GM21515 (cell line): ENCODE measurements around the gene APOL3.
"Not testable (repeated sequence)": the region's sequence is repeated elsewhere in the genome, so short reads cannot be mapped to it uniquely, and the experiment has no call there.

Experiments used
- ATAC-seq: cut with Tn5 transposase; IDR thresholded peaks from one replicate; pipeline ENCODE4 v1.9.1; 2021; ENCODE audit not compliant: unreplicated experiment

APOL3 gene

DNA sequence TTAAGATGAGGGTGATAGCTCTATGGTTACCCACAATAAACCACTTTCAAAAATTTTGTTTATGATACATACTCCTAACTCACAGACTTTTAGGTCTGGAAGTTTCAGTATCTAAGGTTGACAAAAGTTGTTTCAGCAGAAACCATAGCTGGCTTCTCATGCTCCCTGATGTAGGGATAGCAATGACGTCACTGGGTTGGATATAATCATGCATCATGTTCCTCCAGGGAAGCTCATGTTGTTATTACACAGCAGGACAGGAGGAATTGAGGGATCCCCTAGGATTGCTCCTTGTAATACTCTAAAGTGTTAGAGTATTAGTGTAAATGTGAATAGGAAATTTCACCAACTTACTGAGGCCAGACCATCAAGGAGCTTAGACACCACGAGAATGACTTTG is 23.6 kb downstream of the APOL3 start:
- ATAC-seq, result no peak

DNA sequence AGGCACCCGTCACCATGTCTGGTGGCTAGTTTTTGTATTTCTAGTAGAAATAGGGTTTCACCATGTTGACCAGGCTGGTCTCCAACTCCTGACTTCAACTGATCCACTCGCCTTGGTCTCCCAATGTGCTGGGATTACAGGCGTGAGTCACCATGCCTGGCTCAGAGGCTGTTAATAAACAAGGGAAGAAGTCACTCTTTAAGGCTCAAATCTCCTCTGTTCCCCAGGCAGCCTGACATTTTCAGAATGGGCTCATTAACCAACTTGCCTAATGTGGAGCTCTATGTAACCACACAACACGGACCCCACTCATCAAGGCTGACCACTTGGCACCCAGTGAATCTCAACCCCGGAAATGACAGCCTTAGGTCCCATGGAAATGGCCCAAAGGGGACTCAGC is 24.1 kb downstream of the APOL3 start:
- no peak for ATAC-seq

DNA sequence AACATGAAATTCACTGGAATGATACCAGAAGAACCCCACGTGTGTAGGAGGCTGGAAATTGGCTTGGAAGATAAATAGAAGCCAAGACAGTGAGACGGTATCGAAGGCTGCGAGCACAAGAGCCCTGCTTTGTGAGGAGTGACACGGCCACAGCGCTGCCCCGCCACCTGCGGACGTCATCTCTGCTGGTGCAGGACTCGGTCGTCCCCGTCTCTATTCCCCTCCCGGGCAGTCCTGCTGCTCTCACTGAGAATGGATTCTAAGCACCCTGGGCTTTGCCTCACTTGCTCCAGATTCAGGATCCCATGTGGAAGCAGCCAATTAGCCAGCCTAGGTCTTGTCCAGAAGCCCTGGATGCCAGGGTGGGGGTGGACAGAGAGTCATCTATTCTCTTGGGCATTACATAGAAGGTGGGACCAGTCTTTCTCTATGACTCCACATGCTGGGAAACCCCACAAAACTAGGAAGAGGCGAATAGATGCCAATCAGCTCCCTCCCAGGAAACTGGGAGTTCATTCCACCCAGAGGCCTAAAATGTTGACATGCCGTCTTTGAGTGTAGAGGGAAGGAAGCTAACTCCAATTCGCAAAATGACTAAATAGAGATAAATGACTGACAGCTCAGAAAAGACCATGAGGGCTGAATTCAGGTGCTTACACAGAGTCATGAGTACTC is 25.1 kb downstream of the APOL3 start:
- ATAC-seq, result no peak

DNA sequence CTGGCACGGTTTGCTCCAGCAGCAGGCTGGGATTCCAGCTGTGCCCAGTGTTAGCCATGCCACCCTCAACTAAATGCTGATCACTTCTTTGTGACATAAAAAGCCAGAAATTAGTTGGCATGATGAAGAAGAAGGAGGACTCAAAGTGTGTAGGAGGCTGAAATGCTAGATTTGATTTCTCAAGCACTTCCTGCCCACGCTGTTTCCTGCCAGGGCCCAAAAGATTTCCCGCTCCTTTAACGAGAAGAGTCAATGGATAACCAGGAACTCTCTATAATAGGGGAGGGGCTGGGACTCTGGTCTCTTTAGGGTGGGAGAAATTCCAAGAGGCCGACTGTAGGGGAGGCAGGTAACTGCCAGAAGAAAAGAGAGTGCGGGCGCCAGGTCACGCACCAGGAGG is 26.4 kb downstream of the APOL3 start:
- ATAC-seq, result no peak

DNA sequence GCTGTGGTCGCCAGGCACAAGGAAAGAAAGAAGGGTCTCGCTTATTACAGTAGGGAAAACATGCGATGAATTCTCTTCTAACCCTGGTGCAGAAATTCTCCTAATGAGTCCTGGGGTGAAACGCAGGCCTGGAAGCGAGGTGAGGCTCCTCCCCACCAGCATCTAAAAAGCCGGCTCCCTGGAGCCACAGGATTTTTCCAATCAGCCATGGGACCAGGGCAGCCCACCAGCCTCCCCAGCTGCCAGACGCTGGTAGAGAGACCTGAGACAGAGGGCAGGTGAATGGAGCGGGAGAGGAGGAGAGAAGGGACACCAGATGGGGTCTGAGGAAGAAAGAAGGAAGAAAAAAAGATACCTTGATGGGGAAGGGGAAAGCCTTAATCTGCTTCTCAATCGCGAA is 28.6 kb downstream of the APOL3 start:
- no peak for ATAC-seq

DNA sequence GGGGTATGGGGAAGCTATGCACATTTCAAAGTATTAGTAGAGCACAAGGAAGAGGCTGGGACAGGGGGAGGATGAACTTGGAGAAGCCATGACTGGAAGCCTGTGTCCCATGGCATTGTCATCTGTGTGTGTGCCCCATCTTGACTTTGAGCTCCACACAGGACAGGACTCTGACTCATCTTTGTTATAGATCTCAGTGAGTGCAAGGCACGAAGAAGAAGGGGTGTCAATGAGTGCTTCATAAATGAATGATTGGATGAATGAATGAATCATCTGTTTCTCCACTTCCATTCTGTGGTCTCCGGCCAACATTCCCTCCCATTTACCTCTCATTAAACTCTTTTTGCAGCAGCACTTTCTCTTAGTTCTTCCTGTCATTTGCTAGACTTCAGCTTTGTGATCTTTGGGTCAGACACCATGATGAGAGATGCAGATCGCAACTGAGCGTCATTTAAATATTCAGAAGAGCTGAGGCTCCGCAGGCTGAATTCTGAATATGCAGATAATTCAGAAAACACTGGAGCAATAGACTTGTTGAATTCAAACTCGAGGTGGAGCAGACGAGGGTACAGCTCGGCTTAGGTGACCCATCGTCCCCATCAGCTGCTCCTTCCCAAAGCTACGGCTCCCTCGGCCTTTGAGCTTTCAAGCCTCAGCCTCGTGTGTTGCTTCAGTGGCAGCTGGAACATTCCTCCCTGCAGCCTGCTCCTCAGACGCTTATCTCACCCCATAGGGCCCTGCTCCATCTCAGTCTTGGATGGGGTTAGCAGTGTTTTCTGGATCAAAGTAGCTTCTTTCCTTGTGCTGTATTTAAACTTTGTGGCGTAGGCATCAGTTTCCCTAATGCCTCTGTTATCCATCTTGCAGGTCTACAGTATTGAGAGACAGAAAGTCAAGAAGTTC is 30.8 kb downstream of the APOL3 start:
- no peak for ATAC-seq

DNA sequence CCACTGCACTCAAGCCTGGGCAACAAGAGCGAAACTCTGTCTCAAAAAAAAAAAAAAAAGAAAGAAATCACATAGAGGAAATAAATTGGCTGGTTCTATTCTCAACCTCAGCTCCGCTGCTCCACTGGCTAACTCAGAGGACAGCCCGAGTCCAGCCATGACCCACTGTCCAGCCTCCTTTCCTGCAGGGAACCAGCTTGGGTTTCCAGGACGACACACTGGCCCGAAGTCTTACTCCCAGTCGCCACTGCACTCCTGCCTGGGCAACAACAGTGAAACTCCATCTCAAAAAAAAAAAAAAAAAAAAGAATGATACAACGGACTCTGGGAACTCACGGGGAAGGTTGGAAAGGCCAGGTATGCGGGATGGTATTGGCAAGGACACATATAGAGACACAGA is 31.5 kb downstream of the APOL3 start:
- ATAC-seq, result no peak

DNA sequence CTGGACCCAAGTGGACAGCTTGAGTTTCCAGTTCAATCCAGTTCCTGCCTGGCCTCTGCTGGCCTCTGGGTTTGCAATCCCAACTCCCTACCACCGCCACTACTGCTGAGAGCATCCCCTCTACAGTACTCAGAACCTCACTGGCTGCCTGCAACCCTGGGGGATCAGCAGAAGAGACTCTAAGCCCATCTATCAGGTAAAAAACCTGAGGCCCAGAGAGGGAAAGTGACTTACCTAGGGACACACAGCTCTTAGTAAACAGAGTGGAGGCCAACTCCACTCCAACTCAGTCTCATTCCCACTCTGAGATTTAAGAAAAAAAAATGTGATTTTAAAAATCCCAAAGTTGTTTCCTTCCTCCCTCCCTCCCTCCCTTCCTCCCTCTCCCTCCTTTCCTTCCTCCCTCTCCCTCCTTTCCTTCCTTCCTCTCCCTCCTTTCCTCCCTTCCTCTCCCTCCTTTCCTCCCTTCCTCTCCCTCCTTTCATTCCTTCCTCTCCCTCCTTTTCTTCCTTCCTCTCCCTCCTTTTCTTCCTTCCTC is 34.5 kb downstream of the APOL3 start:
- ATAC-seq, result no peak

DNA sequence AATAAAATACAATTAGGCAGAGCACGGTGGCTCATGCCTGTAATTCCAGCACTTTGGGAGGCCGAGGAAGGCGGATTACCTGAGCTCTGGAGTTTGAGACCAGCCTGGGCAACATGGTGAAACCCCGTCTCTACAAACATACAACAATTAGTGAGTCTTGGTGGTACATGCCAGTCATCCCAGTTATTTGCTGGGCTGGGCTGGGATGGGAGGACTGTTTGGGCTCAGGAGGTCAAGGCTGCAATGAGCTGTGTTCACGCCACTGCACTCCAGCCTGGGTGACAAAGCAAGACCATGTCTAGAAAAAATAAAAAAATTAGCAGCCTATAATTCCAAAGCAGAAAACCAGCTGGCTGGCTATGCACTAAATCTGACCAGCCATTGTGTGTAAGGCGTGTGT is 35.1 kb downstream of the APOL3 start:
- no peak for ATAC-seq

DNA sequence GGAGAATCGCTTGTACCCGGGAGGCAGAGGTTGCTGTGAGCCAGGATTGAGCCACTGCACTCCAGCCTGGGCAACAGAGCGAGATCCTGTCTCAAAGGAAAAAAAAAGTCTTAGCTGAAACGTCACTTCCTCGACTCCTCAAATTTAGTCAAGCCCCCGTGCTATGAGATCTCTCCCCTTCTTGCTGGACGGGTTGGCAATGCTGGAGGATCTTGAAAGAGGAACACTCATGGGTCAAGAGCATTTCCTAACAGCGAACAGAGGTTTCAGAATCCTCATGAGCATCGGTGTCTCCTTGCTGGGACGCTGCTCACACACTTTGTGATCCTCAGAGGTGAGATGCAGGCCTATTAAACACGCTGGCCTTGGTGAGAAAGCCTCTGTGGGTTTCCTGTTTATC is 35.9 kb downstream of the APOL3 start:
- no peak for ATAC-seq

DNA sequence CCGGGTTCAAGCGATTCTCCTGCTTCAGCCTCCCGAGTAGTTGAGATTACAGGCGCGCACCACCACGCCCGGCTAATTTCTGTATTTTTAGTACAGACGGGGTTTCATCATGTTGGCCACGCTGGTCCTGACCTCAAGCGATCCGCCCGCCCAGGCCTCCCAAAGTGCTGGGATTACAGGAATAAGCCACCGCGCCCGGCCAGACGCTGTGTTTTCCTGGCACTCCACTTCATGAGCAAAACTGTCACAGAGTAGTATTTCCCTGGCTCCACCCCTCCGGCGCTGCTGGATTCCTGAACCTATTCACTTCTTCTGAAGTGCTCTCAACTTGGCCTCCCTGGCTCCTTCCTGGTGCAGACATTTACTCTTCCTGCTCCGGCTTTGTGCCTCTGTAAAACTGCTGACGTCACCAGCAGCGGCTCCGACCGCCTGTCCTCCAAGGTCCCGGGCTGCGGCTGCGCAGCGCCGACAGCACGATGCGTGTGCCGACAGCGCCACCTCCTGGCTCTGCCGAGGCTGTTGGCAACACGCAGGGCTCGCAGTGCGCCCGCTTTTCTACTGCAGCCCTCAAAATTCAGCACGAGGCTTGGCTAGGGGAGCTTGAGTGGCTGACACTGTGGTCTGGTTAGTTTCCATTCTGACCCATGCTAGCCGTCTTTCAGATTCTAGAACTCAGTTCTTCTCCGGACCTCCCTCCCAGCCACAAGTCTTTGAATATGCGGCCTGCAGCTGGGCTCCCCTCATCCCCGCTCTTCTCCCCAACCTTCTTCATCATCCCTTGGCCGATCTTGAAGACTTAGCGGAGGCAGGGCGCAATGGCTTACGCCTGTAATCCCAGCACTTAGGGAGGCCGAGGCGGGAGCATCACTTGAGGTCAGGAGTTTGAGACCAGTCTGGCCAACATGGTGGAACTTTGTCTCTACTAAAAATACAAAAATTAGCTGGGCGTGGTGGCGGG is 36.6 kb downstream of the APOL3 start:
- peak; percentile 81 for ATAC-seq

DNA sequence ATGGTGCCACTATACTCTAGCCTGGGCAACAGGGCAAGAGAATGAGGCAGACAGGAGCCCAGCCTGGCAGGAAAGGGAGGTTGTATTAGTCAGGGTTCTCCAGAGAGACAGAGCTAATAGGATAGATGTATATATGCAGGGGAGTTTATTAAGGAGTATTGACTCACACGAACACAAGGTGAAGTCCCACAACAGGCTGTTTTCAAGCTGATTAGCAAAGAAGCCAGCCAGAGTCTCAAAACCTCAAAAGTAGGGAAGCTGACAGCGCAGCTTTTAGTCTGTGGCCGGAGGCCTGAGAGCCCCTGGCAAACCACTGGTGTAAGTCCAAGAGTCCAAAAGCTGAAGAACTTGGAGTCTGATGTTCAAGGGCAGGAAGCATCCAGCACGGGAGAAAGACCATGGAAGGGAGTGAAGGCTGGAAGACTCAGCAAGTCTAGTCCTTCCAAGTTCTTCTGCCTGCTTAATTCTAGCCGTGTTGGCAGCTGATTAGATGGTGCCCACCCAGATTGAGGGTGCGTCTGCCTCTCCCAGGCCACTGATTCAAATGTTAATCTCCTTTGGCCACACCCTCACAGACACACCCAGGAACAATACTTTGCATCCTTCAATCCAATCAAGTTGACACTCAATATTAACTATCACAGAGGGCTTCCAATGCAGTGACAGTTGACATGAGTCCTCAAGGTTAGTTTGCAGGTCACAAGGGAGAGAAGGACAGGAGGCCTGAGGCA is 39.8 kb downstream of the APOL3 start:
- not testable (repeated sequence) for ATAC-seq

DNA sequence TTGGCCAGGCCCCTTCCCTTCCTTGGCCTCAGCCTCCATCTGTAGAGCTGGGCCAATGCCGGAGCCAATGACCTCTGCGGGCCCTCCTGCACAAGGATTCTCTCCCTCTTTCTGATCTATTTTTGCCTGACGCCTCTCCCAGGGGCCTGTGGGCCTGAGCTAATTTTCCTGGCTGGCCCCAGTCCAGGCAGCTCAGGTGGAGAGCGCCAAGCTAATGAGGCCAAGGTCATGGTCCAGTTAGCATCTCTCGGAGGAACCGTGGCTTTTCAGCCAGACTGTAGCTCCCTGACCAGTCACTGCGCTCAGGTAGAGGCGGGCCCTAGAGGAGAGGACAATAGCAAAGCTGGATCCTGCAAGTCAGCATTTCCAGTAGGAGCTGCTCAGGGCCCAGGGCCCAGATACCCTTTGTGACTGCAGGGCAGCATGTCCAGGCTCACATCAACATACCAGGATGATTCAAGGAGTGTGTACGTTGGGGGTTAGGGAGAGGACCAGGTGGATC is 43.5 kb downstream of the APOL3 start:
- no peak for ATAC-seq

DNA sequence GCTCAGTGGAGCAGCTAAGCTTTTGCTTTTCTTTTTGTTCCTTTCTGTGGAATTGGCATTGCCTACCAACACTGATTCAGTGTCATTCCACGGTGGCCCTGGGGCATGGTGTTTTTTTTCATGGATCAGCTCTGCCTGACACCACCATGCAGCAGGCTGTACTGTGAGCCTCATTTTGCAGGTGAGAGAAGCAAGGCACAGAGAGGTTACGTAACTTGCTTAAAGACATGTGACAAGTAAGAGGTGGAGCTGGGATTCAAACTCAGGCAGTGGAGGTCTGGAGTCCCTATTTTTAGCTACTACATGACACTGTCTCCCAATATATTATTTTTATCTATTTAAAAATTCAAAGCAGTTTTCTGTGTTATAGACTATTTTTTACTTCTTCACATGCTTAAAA is 44.4 kb downstream of the APOL3 start:
- no peak for ATAC-seq

DNA sequence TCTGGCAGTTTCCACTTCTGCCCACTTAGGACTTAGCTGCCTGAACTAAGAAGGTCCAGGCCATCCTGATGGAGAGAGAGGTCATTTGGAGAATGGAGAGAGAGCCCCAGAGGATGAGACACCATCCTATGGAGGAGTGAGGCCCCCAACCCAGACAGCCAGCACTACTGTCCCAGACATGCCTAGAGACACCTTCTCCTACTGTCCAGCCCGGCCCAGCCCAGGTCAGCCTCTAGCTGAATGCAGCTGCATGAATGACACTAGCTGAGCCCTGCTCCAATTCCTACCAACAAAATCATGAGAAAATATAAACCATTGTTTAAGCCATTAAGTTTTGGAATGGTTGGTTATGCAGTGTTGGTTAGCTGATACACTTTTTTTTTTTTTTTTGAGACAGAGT is 47.4 kb downstream of the APOL3 start:
- no peak for ATAC-seq

DNA sequence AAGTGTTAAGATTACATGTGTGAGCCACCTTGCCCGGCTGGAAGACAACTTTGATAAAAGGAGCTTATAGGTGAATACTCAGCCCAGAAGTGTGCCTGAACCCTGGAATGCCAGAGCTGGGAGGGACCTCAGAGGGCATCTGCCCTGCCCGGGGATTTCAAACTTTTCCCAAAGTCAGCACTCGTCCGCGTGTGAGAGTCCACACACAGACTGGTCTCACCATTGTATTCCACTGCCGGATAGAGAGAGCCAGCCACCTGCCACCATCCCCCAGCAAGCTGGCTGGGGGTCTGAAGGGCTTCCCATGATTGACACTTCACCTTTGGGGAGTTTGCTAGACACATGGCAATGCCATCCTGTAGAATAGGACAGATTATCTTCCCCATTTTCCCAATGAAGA is 49.2 kb downstream of the APOL3 start:
- ATAC-seq, result no peak

DNA sequence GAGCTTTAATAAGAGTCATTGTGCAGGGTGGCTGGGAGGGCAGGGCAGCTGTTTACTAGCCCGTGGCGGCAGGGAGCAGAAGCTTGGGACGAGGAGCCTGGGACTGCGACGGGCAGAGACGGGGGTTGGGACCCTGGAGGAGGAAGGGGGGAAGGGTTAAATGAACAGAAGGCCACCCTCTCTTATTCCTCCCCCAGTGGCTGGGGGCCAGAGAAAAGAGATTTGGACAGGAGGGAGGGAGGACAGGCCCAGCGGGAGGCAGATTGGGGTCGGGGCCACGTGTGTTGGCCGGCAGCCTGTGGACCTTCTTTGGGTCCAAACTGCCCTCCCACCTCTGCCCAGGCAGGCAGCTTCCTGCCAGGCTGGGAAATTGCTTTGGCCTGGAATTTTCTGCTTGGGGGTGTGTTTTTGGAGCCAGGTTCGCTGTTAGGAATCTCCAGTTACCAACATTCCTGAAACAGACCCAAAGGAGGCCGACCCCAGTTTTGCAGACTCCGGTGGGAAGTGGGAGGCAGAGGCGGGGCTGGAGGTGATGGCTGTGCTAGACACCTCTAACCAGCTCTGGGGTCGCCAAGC is 50.2 kb downstream of the APOL3 start:
- no peak for ATAC-seq

DNA sequence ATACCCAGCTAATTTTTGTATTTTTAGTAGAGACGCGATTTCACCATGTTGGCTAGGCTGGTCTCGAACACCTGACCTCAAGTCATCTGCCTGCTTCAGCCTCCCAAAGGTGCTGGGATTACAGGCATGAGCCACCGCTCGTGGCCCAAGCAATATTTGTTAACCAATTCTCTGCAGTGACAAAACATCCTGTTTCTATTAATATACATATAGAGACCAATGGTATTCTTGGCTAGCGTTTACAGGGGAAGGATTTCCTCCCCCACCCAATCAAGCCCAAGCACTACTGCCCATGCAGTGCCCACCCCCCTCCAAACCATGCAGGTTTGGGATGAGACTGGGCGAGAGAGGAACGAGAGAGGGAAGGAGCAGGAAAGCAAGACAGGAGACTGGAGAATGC is 53.1 kb downstream of the APOL3 start:
- ATAC-seq, result no peak

DNA sequence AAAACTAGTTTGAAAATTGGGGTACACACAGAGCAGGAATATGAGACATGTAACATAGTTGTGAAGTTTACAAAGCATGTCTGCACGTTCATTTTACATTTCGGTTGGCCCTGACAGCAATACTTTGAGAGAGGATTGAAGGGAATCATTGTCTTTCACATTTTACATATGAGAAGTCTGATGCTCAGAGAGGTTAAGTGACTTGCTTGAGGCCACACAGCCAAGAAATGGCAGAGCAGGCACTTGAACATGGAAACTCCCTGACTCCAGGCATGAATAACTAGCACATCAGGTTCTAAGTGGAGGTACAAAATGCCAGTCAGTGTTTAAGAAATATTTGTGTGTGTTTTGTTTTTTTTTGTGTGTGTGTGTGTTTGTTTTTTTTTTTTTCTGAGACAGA is 53.6 kb downstream of the APOL3 start:
- no peak for ATAC-seq

DNA sequence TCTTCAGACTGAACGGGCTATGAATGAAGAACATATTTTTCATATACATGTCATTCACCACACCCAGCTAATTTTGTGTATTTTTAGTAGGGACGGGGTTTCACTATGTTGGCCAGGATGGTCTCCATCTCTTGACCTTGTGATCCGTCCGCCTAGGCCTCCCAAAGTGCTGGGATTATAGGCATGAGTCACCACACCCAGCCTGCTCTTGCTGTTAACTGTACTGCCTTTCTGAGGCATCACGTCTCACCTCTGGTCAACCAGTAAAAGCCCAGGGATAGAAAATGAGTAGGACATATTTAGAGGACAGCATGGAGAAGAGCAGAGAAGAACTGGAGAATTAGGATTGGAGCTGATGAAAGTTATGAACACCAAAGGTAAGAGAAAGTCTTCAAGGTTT is 55.6 kb downstream of the APOL3 start:
- no peak for ATAC-seq
